Liver (tissue), 9 donors: ENCODE results near the gene CELF3. TPM values are rescaled to one million over a fixed set of nuclear protein-coding genes. Genes with fewer than 3 reads are reported as not detected.

ENCODE experiments used
- DNase-seq: peaks from one replicate; pipeline ENCODE4 v3.0.0-alpha.2; 2017; ENCODE audit warnings: low spot score
- H3K27ac ChIP-seq, 2 donors: one replicate each; pipeline ENCODE4 v1.7.0; 2013; ENCODE audit warnings: inconsistent platforms in 2 of 2, low read length in 2 of 2, control low read depth in 1 of 2, low read depth in 1 of 2, mild to moderate bottlenecking in 1 of 2
- H3K27me3 ChIP-seq, 4 donors: one replicate each; pipeline versions ENCODE4 v1.6.1 to v1.7.0; 2013; ENCODE audit warnings: low read length in 3 of 4, inconsistent platforms in 1 of 4, mild to moderate bottlenecking in 1 of 4, moderate library complexity in 1 of 4; ENCODE audit not compliant: control insufficient read depth in 4 of 4, insufficient read depth in 4 of 4
- H3K36me3 ChIP-seq, 4 donors: one replicate each; pipeline versions ENCODE4 v1.6.1 to v1.7.0; 2013; ENCODE audit warnings: low read length in 3 of 4, mild to moderate bottlenecking in 3 of 4, low read depth in 1 of 4, moderate library complexity in 1 of 4; ENCODE audit not compliant: control insufficient read depth in 4 of 4, insufficient read depth in 3 of 4
- H3K4me1 ChIP-seq, 4 donors: one replicate each; pipeline versions ENCODE4 v1.6.1 to v1.7.0; 2013; ENCODE audit warnings: low read length in 3 of 4, mild to moderate bottlenecking in 3 of 4, moderate library complexity in 1 of 4; ENCODE audit not compliant: control insufficient read depth in 4 of 4, insufficient read depth in 4 of 4
- H3K4me3 ChIP-seq, 3 donors: one replicate each; pipeline versions ENCODE4 v1.6.1 to v1.7.0; 2013; ENCODE audit warnings: low read length in 3 of 3, control low read depth in 1 of 3, low read depth in 1 of 3, mild to moderate bottlenecking in 1 of 3
- H3K9ac ChIP-seq, 2 donors: one replicate each; pipeline ENCODE4 v1.7.0; 2013; ENCODE audit warnings: low read length in 2 of 2, mild to moderate bottlenecking in 2 of 2, moderate library complexity in 2 of 2, control low read depth in 1 of 2, low read depth in 1 of 2
- H3K9me3 ChIP-seq, 4 donors: one replicate each; pipeline versions ENCODE4 v1.6.1 to v1.7.0; 2013; ENCODE audit warnings: low read length in 3 of 4; ENCODE audit not compliant: control insufficient read depth in 4 of 4
- EGR1 ChIP-seq, 2 donors: IDR thresholded peaks; 2 replicates each; pipeline ENCODE4 v1.6.1; 2016 to 2018; ENCODE audit warnings: antibody characterized with exemption in 2 of 2, low read depth in 2 of 2
- FOXA1 ChIP-seq: IDR thresholded peaks from 2 replicates; pipeline ENCODE4 v1.6.1; 2016; ENCODE audit warnings: antibody characterized with exemption
- HNF4G ChIP-seq: IDR thresholded peaks from 2 replicates; pipeline ENCODE4 v1.6.1; 2016; ENCODE audit warnings: antibody characterized with exemption
- JUND ChIP-seq, 2 donors: IDR thresholded peaks; 2 replicates each; pipeline ENCODE4 v1.6.1; 2016; ENCODE audit warnings: antibody characterized with exemption in 2 of 2
- RAD21 ChIP-seq, 2 donors: IDR thresholded peaks; 2 replicates each; pipeline ENCODE4 v1.6.1; 2016; ENCODE audit warnings: antibody characterized with exemption in 2 of 2, mild to moderate bottlenecking in 2 of 2
- RXRA ChIP-seq, 2 donors: IDR thresholded peaks; 2 replicates each; pipeline ENCODE4 v1.6.1; 2017 to 2018; ENCODE audit warnings: antibody characterized with exemption in 2 of 2, mild to moderate bottlenecking in 1 of 2
- SP1 ChIP-seq: IDR thresholded peaks from 2 replicates; pipeline ENCODE4 v1.6.1; 2018; ENCODE audit warnings: antibody characterized with exemption, mild to moderate bottlenecking
- YY1 ChIP-seq: IDR thresholded peaks from 2 replicates; pipeline ENCODE4 v1.6.1; 2016; ENCODE audit warnings: antibody characterized with exemption, mild to moderate bottlenecking
- WGBS: extraction: QIAGEN DNeasy Blood & Tissue Kit; methylation state at CpG from one replicate; pipeline ENCODE4 v1.1.7; 2013; 5-methylcytosine and 5-hydroxymethylcytosine counted together
- polyA plus RNA-seq, 2 donors: library from polyadenylated mRNA; stranded (reverse) in 1 of 2; unstranded in 1 of 2; fragments of 200-250 nt in 1 of 2; fragments of >200 nt in 1 of 2; fragmentation: Nextera tagmentation in 1 of 2; extraction: Ambion mirVana in 1 of 2; gene quantifications; one replicate each; pipeline versions ENCODE4 v1.2.1 to v1.2.3, GENCODE V29; 2013 to 2015
- total RNA-seq, 2 donors: library from RNA; depleted of rRNA; stranded (reverse); fragments of >200 nt; gene quantifications; one replicate each; pipeline ENCODE4 v1.2.3, GENCODE V29; 2014
- TF ChIP-seq, protein P1 (sequence below): IDR thresholded peaks from 2 replicates; pipeline ENCODE4 v1.6.1; 2016; ENCODE audit warnings: antibody characterized with exemption
- TF ChIP-seq, protein P2 (sequence below): IDR thresholded peaks from 2 replicates; pipeline ENCODE4 v1.6.1; 2016; ENCODE audit warnings: antibody characterized with exemption
- TF ChIP-seq, protein P3 (sequence below): fragments of 150-350 bp; IDR thresholded peaks from 2 replicates; pipeline ENCODE4 v1.5.1; 2017; ENCODE audit warnings: improper control_type of control experiment, low read depth, low read length; ENCODE audit not compliant: missing input control
- TF ChIP-seq, protein P4 (sequence below): IDR thresholded peaks from 2 replicates; pipeline ENCODE4 v1.6.1; 2016; ENCODE audit warnings: antibody characterized with exemption, mild to moderate bottlenecking
- donor health status: healthy.
- donor health status: healthy.
- donor health status: healthy.
- donor health status: healthy.
- donor health status: healthy.

Gene CELF3
- total and polyA plus RNA-seq, 4 donors: 0.28 TPM; not detected in 3

DNA sequence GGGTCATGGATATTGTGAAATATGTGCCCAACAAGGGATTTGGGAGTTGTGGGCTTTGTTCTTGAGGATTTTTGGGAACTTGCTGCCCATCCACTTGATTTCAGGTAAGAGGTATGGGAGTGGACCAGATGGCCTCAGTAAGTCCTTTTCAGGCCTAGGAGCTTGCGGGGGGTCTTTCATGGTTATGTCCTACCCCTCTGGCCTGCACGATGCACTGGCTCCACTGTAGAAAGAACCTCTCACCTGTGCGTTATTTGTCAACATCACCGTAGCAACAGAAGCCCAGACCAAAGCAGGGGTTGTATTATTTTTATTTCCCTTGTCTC lies 13.3 kb upstream of the CELF3 start (continued):
- TF ChIP-seq, protein P1, sequence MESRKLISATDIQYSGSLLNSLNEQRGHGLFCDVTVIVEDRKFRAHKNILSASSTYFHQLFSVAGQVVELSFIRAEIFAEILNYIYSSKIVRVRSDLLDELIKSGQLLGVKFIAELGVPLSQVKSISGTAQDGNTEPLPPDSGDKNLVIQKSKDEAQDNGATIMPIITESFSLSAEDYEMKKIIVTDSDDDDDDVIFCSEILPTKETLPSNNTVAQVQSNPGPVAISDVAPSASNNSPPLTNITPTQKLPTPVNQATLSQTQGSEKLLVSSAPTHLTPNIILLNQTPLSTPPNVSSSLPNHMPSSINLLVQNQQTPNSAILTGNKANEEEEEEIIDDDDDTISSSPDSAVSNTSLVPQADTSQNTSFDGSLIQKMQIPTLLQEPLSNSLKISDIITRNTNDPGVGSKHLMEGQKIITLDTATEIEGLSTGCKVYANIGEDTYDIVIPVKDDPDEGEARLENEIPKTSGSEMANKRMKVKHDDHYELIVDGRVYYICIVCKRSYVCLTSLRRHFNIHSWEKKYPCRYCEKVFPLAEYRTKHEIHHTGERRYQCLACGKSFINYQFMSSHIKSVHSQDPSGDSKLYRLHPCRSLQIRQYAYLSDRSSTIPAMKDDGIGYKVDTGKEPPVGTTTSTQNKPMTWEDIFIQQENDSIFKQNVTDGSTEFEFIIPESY: no peak
- no peak for TF ChIP-seq JUND (IDR thresholded peaks at IDR 0.05)
- TF ChIP-seq HNF4G: no peak

DNA sequence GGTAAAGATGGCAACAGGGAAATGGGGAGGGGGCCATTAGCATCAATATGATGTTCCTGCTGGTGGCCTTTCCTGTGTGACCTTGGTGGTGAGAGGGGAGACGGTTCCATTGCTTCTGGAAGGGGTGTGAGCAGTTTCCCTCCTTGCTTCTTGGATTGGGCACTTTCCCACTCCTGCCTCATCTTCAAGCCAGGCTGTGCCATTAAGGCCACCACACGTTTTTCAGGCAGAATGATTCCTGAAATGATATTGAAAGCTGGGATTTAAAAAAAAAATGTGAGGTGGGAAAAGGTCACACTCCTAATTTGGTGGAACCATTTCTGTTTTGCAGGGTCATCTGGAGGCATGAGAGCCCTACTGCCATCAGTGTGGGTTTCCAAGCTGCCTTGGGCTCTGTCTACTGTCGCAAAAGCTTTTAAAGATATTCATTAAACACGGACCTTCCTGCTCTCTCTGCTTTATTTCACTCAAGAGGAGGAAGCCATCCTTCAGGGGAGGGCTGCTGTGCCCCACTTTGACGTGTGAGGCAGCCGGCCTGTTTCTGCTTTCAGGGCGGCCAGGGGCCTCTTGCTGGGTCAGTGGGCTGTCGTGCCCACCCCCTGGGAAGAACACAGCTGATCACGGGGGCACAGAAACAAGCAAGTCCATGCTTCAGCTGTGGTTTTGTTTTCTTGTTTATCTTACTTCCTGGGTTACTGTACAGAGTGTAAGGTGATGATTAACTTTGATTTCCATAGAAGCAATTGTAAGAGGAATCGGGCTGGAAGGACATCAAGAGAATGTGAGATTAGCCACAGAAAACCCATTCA lies 12.8 kb upstream of the CELF3 start:
- Histone ChIP-seq H3K27ac (no peak overlapping the region), H3K4me3 (no peak overlapping the region), H3K36me3 (no peaks in the 10 kb centered on the region), H3K4me1 (peaks cover 0 to 5% (median 0%) of the 10 kb centered on the region in 4 donors), H3K27me3 (no peaks in the 10 kb centered on the region), H3K9ac (no peak overlapping the region), H3K9me3 (no peaks in the 10 kb centered on the region)
- TF ChIP-seq RAD21 (IDR thresholded peaks at IDR 0.05) (no peak), SP1 (peak; percentile 7)
- 67% methylated on average over 10 of the region's 10 CpGs for WGBS
- no peak for DNase-seq

DNA sequence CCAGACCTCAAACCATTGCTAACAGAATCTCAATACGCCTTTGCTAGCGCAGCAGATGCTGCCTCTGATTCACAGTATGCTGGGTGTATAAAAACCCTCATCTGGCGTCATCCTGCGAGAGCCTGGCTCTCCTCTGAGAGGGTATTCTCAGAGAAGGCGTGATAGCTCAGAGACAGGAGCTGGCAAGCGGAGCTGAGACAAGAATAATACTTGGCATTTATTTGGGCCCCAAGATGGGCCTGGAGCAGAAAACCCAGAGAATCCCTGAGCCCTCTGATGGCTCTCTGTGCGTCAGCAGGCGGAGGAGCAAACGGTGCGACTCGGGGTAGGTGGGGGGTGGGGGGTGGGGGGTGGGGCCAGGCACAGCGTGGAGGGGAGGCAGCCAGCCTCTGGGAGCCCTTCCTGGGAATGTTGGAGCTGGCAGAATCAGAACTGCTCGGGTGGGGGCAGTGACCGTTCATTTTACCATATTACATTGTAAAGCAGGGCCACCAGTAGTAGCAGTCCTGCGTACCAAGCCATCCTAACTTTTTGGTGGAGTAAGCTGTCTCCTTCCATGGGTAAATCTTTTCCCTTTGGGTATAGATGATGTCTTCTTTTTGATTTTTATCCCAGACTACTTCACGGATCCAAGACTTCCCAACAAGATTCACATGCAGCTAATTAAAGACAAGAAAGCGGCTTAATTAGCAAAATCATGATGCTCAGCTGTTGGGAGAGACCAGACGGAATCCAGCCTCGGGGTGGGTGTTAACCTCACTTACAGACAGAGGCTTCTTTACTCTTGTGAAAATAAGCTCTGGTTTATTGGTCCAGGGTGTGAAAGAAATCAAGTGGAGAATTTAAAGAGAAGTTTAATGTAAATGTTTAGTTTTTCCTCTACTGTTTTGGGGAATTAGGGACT lies 11.8 kb upstream of the CELF3 start:
- H3K36me3 ChIP-seq: no peaks in the 10 kb centered on the region
- TF ChIP-seq, protein P2, sequence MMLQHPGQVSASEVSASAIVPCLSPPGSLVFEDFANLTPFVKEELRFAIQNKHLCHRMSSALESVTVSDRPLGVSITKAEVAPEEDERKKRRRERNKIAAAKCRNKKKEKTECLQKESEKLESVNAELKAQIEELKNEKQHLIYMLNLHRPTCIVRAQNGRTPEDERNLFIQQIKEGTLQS: no peak
- TF ChIP-seq SP1 (no peak), HNF4G (no peak), FOXA1 (no peak), RXRA (IDR thresholded peaks at IDR 0.05) (no peak), YY1 (no peak), EGR1 (IDR thresholded peaks at IDR 0.05; ENCODE audit: low read depth in 2 of 2) (no peak)
- TF ChIP-seq, protein P3, sequence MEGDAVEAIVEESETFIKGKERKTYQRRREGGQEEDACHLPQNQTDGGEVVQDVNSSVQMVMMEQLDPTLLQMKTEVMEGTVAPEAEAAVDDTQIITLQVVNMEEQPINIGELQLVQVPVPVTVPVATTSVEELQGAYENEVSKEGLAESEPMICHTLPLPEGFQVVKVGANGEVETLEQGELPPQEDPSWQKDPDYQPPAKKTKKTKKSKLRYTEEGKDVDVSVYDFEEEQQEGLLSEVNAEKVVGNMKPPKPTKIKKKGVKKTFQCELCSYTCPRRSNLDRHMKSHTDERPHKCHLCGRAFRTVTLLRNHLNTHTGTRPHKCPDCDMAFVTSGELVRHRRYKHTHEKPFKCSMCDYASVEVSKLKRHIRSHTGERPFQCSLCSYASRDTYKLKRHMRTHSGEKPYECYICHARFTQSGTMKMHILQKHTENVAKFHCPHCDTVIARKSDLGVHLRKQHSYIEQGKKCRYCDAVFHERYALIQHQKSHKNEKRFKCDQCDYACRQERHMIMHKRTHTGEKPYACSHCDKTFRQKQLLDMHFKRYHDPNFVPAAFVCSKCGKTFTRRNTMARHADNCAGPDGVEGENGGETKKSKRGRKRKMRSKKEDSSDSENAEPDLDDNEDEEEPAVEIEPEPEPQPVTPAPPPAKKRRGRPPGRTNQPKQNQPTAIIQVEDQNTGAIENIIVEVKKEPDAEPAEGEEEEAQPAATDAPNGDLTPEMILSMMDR: no peak
- TF ChIP-seq, protein P4, sequence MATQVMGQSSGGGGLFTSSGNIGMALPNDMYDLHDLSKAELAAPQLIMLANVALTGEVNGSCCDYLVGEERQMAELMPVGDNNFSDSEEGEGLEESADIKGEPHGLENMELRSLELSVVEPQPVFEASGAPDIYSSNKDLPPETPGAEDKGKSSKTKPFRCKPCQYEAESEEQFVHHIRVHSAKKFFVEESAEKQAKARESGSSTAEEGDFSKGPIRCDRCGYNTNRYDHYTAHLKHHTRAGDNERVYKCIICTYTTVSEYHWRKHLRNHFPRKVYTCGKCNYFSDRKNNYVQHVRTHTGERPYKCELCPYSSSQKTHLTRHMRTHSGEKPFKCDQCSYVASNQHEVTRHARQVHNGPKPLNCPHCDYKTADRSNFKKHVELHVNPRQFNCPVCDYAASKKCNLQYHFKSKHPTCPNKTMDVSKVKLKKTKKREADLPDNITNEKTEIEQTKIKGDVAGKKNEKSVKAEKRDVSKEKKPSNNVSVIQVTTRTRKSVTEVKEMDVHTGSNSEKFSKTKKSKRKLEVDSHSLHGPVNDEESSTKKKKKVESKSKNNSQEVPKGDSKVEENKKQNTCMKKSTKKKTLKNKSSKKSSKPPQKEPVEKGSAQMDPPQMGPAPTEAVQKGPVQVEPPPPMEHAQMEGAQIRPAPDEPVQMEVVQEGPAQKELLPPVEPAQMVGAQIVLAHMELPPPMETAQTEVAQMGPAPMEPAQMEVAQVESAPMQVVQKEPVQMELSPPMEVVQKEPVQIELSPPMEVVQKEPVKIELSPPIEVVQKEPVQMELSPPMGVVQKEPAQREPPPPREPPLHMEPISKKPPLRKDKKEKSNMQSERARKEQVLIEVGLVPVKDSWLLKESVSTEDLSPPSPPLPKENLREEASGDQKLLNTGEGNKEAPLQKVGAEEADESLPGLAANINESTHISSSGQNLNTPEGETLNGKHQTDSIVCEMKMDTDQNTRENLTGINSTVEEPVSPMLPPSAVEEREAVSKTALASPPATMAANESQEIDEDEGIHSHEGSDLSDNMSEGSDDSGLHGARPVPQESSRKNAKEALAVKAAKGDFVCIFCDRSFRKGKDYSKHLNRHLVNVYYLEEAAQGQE: no peak
- TF ChIP-seq, protein P1: no peak
- no peak overlapping the region for H3K9ac ChIP-seq
- H3K27me3 ChIP-seq: no peaks in the 10 kb centered on the region
- no peak overlapping the region for H3K27ac ChIP-seq
- H3K4me1 ChIP-seq: peaks cover 0 to 5% (median 0%) of the 10 kb centered on the region in 4 donors
- no peaks in the 10 kb centered on the region for H3K9me3 ChIP-seq
- no peak for DNase-seq
- 68% methylated on average over 19 of the region's 19 CpGs for WGBS
- no peak overlapping the region for H3K4me3 ChIP-seq
